ENCODE results near the gene SLC38A8.

SLC38A8 gene

GRCh38 chr16:84050316-84050715 is 7.7 kb upstream of the SLC38A8 start:
- no peak overlapping the region for H3K4me3 ChIP-seq (ENCODE audit: low read length)
- DNase-seq (ENCODE audit: low read depth), result no peak
- TF ChIP-seq CTCF (conservative IDR thresholded peaks at IDR 0.05; ENCODE audit: low read length), result no peak

GRCh38 chr16:84049403-84050060 is 6.9 kb upstream of the SLC38A8 start:
- no peak for DNase-seq (ENCODE audit: low read depth)

GRCh38 chr16:84048871-84049270 is 6.3 kb upstream of the SLC38A8 start:
- no peak for TF ChIP-seq CTCF (conservative IDR thresholded peaks at IDR 0.05; ENCODE audit: low read length)
- no peak for DNase-seq (ENCODE audit: low read depth)

More at GRCh38 chr16:84049403-84050060, 6.9 kb upstream of the SLC38A8 start:
- TF ChIP-seq CTCF (conservative IDR thresholded peaks at IDR 0.05; ENCODE audit: low read length), result no peak
- no peak overlapping the region for H3K4me3 ChIP-seq (ENCODE audit: low read length)

GRCh38 chr16:84048270-84048669 is 5.7 kb upstream of the SLC38A8 start:
- H3K4me3 ChIP-seq (ENCODE audit: low read length), result no peak overlapping the region
- TF ChIP-seq CTCF (conservative IDR thresholded peaks at IDR 0.05; ENCODE audit: low read length), result no peak
- no peak for DNase-seq (ENCODE audit: low read depth)

More at GRCh38 chr16:84048871-84049270, 6.3 kb upstream of the SLC38A8 start:
- no peak overlapping the region for H3K4me3 ChIP-seq (ENCODE audit: low read length)

GRCh38 chr16:84047626-84048025 is 5.0 kb upstream of the SLC38A8 start:
- DNase-seq (ENCODE audit: low read depth), result no peak
- TF ChIP-seq CTCF (conservative IDR thresholded peaks at IDR 0.05; ENCODE audit: low read length), result no peak
- H3K4me3 ChIP-seq (ENCODE audit: low read length), result no peak overlapping the region

DNA sequence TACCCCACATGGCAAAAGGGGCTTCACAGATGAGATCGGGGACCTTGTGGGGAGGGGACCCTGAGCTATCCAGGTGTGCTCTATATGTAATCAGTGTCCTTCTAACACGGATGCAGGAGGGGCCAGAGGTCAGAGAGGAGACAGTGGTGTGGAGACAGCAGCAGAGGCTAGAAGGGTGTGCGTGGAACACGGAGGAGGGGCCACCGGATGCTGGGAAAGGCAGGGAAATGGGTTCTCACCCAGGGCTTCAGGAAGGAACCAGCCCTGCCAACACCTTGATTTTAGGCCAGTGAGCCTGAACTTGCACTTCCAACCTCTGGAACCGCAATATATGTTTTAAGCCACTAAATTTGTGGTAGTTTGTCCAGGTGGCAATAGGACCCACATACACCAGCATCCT is 4.6 kb upstream of the SLC38A8 start:
- TF ChIP-seq CTCF (conservative IDR thresholded peaks at IDR 0.05; ENCODE audit: low read length), result no peak
- H3K4me3 ChIP-seq (ENCODE audit: low read length), result no peak overlapping the region
- DNase-seq (ENCODE audit: low read depth), result no peak

GRCh38 chr16:84045818-84046470 is 3.3 kb upstream of the SLC38A8 start:
- no peak overlapping the region for H3K4me3 ChIP-seq (ENCODE audit: low read length)
- no peak for TF ChIP-seq CTCF (conservative IDR thresholded peaks at IDR 0.05; ENCODE audit: low read length)

More at GRCh38 chr16:84045818-84046470, 3.3 kb upstream of the SLC38A8 start:
- no peak for DNase-seq (ENCODE audit: low read depth)

All from AG10803 (cell line).